Body of pancreas (tissue), 4 donors: ENCODE results near the gene PRKG1.

Experiments
- POLR2A ChIP-seq, 3 donors: fragments of 450-650 bp; IDR thresholded peaks; one replicate each; pipeline ENCODE4 v1.6.1; 2016; ENCODE audit warnings: antibody characterized with exemption in 3 of 3, mild to moderate bottlenecking in 2 of 3
- TF ChIP-seq, protein P1 (sequence below), 7 experiments: fragments of 450-650 bp in 4 of 7; fragments of 200-600 bp in 3 of 7; sonication (generic) in 3 of 7; IDR thresholded peaks; one replicate each; pipeline ENCODE4 v1.5.1; 2016 to 2019; ENCODE audit warnings: antibody characterized with exemption in 7 of 7

DNA sequence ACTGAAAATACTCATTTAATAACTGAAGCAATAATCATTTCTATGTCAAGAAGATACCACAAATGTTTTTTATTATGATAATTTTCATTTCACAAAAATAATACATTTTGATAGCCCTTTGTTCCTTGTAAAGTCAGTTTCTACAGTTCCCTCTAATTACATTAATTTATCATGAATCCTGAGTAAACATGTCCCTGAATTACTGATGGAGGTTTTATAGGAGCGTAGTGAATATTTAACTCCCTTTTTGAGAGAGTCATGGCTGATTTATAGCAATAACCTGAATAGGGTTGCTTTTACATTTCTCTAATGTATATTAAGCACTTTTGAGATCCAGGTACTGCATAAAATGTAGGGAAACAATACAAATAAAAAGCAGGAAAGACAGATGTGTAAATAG lies 1023.8 kb downstream of the PRKG1 start:
- TF ChIP-seq, protein P1, sequence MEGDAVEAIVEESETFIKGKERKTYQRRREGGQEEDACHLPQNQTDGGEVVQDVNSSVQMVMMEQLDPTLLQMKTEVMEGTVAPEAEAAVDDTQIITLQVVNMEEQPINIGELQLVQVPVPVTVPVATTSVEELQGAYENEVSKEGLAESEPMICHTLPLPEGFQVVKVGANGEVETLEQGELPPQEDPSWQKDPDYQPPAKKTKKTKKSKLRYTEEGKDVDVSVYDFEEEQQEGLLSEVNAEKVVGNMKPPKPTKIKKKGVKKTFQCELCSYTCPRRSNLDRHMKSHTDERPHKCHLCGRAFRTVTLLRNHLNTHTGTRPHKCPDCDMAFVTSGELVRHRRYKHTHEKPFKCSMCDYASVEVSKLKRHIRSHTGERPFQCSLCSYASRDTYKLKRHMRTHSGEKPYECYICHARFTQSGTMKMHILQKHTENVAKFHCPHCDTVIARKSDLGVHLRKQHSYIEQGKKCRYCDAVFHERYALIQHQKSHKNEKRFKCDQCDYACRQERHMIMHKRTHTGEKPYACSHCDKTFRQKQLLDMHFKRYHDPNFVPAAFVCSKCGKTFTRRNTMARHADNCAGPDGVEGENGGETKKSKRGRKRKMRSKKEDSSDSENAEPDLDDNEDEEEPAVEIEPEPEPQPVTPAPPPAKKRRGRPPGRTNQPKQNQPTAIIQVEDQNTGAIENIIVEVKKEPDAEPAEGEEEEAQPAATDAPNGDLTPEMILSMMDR (IDR thresholded peaks at IDR 0.05): no peak
- no peak for TF ChIP-seq POLR2A (IDR thresholded peaks at IDR 0.05)
